ENCODE measurements around the gene EPHA6.

The EPHA6 gene

GRCh38 chr3:97720417-97720816 lies 906.0 kb downstream of the EPHA6 start:
- peak; percentile 8 for DNase-seq (ENCODE audit: low read depth)
- no peak for TF ChIP-seq CTCF (conservative IDR thresholded peaks at IDR 0.05; ENCODE audit: control insufficient read depth, insufficient read depth, low read depth, low read length)
- H3K4me3 ChIP-seq (ENCODE audit: control insufficient read depth, low read depth, low read length): no peak overlapping the region

- no peak for TF ChIP-seq CTCF (conservative IDR thresholded peaks at IDR 0.05; ENCODE audit: control insufficient read depth, insufficient read depth, low read depth, low read length)
- no peak overlapping the region for H3K4me3 ChIP-seq (ENCODE audit: control insufficient read depth, low read depth, low read length)
- DNase-seq (ENCODE audit: low read depth): no peak
These were observed 907.1 kb downstream of the EPHA6 start for GRCh38 chr3:97721446-97721845.

- DNase-seq (ENCODE audit: low read depth): no peak
- no peak overlapping the region for H3K4me3 ChIP-seq (ENCODE audit: control insufficient read depth, low read depth, low read length)
- no peak for TF ChIP-seq CTCF (conservative IDR thresholded peaks at IDR 0.05; ENCODE audit: control insufficient read depth, insufficient read depth, low read depth, low read length)
These were observed 922.5 kb downstream of the EPHA6 start for GRCh38 chr3:97736928-97737327.

- DNase-seq (ENCODE audit: low read depth): no peak
- H3K4me3 ChIP-seq (ENCODE audit: control insufficient read depth, low read depth, low read length): no peak overlapping the region
These were observed 924.4 kb downstream of the EPHA6 start for GRCh38 chr3:97738761-97739160.

GRCh38 chr3:97742036-97742435 lies 927.6 kb downstream of the EPHA6 start:
- no peak overlapping the region for H3K4me3 ChIP-seq (ENCODE audit: control insufficient read depth, low read depth, low read length)
- no peak for DNase-seq (ENCODE audit: low read depth)
- no peak for TF ChIP-seq CTCF (conservative IDR thresholded peaks at IDR 0.05; ENCODE audit: control insufficient read depth, insufficient read depth, low read depth, low read length)

More at GRCh38 chr3:97738761-97739160, 924.4 kb downstream of the EPHA6 start:
- no peak for TF ChIP-seq CTCF (conservative IDR thresholded peaks at IDR 0.05; ENCODE audit: control insufficient read depth, insufficient read depth, low read depth, low read length)

GRCh38 chr3:97744289-97744688 lies 929.9 kb downstream of the EPHA6 start:
- no peak for DNase-seq (ENCODE audit: low read depth)
- no peak for TF ChIP-seq CTCF (conservative IDR thresholded peaks at IDR 0.05; ENCODE audit: control insufficient read depth, insufficient read depth, low read depth, low read length)
- H3K4me3 ChIP-seq (ENCODE audit: control insufficient read depth, low read depth, low read length): no peak overlapping the region

Measured in fibroblast of mammary gland (primary cell).